ENCODE measurements around the gene C10orf90.

- TF ChIP-seq, protein P1, sequence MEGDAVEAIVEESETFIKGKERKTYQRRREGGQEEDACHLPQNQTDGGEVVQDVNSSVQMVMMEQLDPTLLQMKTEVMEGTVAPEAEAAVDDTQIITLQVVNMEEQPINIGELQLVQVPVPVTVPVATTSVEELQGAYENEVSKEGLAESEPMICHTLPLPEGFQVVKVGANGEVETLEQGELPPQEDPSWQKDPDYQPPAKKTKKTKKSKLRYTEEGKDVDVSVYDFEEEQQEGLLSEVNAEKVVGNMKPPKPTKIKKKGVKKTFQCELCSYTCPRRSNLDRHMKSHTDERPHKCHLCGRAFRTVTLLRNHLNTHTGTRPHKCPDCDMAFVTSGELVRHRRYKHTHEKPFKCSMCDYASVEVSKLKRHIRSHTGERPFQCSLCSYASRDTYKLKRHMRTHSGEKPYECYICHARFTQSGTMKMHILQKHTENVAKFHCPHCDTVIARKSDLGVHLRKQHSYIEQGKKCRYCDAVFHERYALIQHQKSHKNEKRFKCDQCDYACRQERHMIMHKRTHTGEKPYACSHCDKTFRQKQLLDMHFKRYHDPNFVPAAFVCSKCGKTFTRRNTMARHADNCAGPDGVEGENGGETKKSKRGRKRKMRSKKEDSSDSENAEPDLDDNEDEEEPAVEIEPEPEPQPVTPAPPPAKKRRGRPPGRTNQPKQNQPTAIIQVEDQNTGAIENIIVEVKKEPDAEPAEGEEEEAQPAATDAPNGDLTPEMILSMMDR (IDR thresholded peaks at IDR 0.05): no peak
- TF ChIP-seq POLR2A (IDR thresholded peaks at IDR 0.05): no peak
- no peak for TF ChIP-seq POLR2AphosphoS5 (IDR thresholded peaks at IDR 0.05)
These were observed 265.2 kb downstream of the C10orf90 start for GRCh38 chr10:126405239-126405775.

All from suprapubic skin (tissue), 4 donors.